ENCODE measurements around the gene MLANA. TPM values are rescaled to one million over a fixed set of nuclear protein-coding genes. Genes with fewer than 3 reads are reported as not detected.

MLANA gene
- total and polyA plus RNA-seq, 10 of the 15 experiments (the other 5 are each of a cell fraction or from before 2014, with no cell fraction given) = 0.11 to 0.26 (median 0.13) TPM; not detected in 6

DNA sequence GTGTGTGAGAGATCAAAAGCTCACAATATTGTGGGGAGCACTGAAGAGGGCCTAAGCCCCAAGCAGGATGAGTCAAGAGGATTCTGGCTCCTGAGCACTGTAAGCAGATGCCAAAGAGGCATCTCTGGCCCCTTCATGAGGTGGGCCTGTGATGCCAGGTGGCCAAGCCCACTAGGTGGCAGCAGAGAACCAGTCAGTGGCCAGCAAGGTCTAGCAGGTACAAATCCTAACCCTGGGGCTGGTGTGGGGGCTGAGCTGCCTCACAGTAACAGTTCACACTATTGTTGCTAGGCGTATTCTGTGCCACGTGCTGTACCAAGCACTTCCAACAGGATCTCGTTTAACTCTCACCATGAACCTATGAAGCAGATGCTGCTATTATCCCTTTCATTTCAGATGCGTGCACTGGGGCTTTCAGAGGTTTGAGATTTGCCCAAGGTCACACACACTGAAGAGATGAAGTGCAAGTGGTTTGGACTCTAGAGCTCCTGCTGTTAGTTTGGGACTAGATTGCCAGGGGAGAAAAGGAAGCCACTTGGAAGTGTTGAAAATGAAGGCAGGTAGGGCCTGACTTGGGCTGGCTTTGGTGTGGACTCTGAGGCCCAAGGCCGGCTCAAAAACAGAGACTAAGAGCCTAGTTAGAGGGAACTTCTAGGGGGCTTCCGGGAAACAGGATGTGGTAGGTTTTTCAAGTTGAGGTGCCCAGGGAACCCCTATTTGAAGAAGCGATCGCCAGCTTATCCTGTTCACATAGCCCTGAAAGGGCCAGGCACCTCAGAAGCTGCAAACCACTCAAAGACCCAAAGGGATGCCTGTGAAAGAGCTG lies 4.4 kb upstream of the MLANA start (continued):
- TF ChIP-seq, protein P1, sequence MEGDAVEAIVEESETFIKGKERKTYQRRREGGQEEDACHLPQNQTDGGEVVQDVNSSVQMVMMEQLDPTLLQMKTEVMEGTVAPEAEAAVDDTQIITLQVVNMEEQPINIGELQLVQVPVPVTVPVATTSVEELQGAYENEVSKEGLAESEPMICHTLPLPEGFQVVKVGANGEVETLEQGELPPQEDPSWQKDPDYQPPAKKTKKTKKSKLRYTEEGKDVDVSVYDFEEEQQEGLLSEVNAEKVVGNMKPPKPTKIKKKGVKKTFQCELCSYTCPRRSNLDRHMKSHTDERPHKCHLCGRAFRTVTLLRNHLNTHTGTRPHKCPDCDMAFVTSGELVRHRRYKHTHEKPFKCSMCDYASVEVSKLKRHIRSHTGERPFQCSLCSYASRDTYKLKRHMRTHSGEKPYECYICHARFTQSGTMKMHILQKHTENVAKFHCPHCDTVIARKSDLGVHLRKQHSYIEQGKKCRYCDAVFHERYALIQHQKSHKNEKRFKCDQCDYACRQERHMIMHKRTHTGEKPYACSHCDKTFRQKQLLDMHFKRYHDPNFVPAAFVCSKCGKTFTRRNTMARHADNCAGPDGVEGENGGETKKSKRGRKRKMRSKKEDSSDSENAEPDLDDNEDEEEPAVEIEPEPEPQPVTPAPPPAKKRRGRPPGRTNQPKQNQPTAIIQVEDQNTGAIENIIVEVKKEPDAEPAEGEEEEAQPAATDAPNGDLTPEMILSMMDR (IDR thresholded peaks at IDR 0.05 in 2 of 3, conservative IDR thresholded peaks at IDR 0.05 in 1 of 3; ENCODE audit: control insufficient read depth in 2 of 3, extremely low read depth in 1 of 3, insufficient read depth in 1 of 3, low read depth in 3 of 3, low read length in 3 of 3) = peak; percentile 95 to 96 (median 95); a peak in 5 of 6 replicates
- TF ChIP-seq MTA2 (IDR thresholded peaks at IDR 0.05; ENCODE audit: low read depth) (peak; percentile 26; the same call in 1 of the 2 replicates), GABPA (IDR thresholded peaks at IDR 0.05; ENCODE audit: low read depth) (no peak), POU2F2 (IDR thresholded peaks at IDR 0.05; ENCODE audit: borderline replicate concordance, low read depth, low read length) (0 out of 3 replicates have a peak, but pooled peaks have one; percentile 27), RUNX3 (IDR thresholded peaks at IDR 0.05; ENCODE audit: low read length) (peak; percentile 32; the same call in 1 of the 2 replicates), IKZF2 (IDR thresholded peaks at IDR 0.05) (peak in 1 of 2 experiments; percentile 17; a peak in 1 of 4 replicates), DPF2 (IDR thresholded peaks at IDR 0.05) (0 out of 2 replicates have a peak, but pooled peaks have one; percentile 34), RB1 (IDR thresholded peaks at IDR 0.05; ENCODE audit: borderline replicate concordance) (peak; percentile 55; the same call in 1 of the 2 replicates), NR2F1 (conservative IDR thresholded peaks at IDR 0.05) (peak; percentile 42; the same call in 1 of the 2 replicates), HDGF (IDR thresholded peaks at IDR 0.05) (peak; percentile 62; the same call in 1 of the 2 replicates), WRNIP1 (IDR thresholded peaks at IDR 0.05; ENCODE audit: borderline replicate concordance, low read depth, low read length) (peak; percentile 95; the same call in 1 of the 2 replicates), SREBF1 (IDR thresholded peaks at IDR 0.05; ENCODE audit: low read length) (no peak), YBX1 (IDR thresholded peaks at IDR 0.05) (no peak), SIX5 (IDR thresholded peaks at IDR 0.05; ENCODE audit: low read depth, low read length, severe bottlenecking) (no peak), ZNF217 (IDR thresholded peaks at IDR 0.05) (no peak), SUZ12 (IDR thresholded peaks at IDR 0.05; ENCODE audit: unreplicated experiment) (no peak)
- TF ChIP-seq, protein P2, sequence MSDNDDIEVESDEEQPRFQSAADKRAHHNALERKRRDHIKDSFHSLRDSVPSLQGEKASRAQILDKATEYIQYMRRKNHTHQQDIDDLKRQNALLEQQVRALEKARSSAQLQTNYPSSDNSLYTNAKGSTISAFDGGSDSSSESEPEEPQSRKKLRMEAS (IDR thresholded peaks at IDR 0.05; ENCODE audit: low read depth, low read length) = 0 out of 2 replicates have a peak, but pooled peaks have one; percentile 54
- TF ChIP-seq, protein P3, sequence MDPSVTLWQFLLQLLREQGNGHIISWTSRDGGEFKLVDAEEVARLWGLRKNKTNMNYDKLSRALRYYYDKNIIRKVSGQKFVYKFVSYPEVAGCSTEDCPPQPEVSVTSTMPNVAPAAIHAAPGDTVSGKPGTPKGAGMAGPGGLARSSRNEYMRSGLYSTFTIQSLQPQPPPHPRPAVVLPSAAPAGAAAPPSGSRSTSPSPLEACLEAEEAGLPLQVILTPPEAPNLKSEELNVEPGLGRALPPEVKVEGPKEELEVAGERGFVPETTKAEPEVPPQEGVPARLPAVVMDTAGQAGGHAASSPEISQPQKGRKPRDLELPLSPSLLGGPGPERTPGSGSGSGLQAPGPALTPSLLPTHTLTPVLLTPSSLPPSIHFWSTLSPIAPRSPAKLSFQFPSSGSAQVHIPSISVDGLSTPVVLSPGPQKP (IDR thresholded peaks at IDR 0.05; ENCODE audit: low read depth, low read length) = no peak
- TF ChIP-seq, protein P4, sequence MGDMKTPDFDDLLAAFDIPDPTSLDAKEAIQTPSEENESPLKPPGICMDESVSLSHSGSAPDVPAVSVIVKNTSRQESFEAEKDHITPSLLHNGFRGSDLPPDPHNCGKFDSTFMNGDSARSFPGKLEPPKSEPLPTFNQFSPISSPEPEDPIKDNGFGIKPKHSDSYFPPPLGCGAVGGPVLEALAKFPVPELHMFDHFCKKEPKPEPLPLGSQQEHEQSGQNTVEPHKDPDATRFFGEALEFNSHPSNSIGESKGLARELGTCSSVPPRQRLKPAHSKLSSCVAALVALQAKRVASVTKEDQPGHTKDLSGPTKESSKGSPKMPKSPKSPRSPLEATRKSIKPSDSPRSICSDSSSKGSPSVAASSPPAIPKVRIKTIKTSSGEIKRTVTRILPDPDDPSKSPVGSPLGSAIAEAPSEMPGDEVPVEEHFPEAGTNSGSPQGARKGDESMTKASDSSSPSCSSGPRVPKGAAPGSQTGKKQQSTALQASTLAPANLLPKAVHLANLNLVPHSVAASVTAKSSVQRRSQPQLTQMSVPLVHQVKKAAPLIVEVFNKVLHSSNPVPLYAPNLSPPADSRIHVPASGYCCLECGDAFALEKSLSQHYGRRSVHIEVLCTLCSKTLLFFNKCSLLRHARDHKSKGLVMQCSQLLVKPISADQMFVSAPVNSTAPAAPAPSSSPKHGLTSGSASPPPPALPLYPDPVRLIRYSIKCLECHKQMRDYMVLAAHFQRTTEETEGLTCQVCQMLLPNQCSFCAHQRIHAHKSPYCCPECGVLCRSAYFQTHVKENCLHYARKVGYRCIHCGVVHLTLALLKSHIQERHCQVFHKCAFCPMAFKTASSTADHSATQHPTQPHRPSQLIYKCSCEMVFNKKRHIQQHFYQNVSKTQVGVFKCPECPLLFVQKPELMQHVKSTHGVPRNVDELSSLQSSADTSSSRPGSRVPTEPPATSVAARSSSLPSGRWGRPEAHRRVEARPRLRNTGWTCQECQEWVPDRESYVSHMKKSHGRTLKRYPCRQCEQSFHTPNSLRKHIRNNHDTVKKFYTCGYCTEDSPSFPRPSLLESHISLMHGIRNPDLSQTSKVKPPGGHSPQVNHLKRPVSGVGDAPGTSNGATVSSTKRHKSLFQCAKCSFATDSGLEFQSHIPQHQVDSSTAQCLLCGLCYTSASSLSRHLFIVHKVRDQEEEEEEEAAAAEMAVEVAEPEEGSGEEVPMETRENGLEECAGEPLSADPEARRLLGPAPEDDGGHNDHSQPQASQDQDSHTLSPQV (IDR thresholded peaks at IDR 0.05) = peak; percentile 84
- TF ChIP-seq, protein P5, sequence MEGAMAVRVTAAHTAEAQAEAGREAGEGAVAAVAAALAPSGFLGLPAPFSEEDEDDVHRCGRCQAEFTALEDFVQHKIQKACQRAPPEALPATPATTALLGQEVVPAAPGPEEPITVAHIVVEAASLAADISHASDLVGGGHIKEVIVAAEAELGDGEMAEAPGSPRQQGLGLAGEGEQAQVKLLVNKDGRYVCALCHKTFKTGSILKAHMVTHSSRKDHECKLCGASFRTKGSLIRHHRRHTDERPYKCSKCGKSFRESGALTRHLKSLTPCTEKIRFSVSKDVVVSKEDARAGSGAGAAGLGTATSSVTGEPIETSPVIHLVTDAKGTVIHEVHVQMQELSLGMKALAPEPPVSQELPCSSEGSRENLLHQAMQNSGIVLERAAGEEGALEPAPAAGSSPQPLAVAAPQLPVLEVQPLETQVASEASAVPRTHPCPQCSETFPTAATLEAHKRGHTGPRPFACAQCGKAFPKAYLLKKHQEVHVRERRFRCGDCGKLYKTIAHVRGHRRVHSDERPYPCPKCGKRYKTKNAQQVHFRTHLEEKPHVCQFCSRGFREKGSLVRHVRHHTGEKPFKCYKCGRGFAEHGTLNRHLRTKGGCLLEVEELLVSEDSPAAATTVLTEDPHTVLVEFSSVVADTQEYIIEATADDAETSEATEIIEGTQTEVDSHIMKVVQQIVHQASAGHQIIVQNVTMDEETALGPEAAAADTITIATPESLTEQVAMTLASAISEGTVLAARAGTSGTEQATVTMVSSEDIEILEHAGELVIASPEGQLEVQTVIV (IDR thresholded peaks at IDR 0.05; ENCODE audit: borderline replicate concordance, partially characterized antibody) = no peak
